Measurements from ENCODE around the gene AFF3. TPM values are rescaled to one million over a fixed set of nuclear protein-coding genes. Genes with fewer than 3 reads are reported as not detected.

AFF3 gene
- total and polyA plus RNA-seq, 2 of the 4 experiments (the other 2 are of a cell fraction): 12.9 to 14.3 TPM

- intact Hi-C loops (cut with micrococcal nuclease): no loop called here
- in situ Hi-C loops (cut with MboI; ENCODE audit: low sequenced_read_pairs): loop anchor here (25.0 kb wide), 1 partner anchor 842 kb away; no protein-coding TSS in a partner anchor
- BruUV-seq (replicated peaks): no TSS peak
- no peak overlapping the region for H4K5ac ChIP-seq (ENCODE audit: low read depth, low read length)
- H3K36me3 ChIP-seq (ENCODE audit: control insufficient read depth, insufficient read depth, low read length): peaks cover 13% of the 10 kb centered on the region
- no peak overlapping the region for H3K56ac ChIP-seq (ENCODE audit: extremely low read depth, insufficient read depth, low read length)
- H2AK9ac ChIP-seq (replicated peaks; ENCODE audit: low read depth, low read length, poor library complexity): no peak overlapping the region
- CTCF ChIA-PET: interaction anchor here (0.6 to 1.1 kb wide), 3 partner anchors 14 to 873 kb away, joined by 3 read pairs; no protein-coding TSS in a partner anchor
- no peak overlapping the region for H3K4me2 ChIP-seq (ENCODE audit: low read depth, low read length)
- H3K18ac ChIP-seq (ENCODE audit: low read depth, low read length): no peak overlapping the region
- H2BK120ac ChIP-seq (ENCODE audit: low read depth, low read length): no peak overlapping the region
- no peak overlapping the region for H3K4ac ChIP-seq (ENCODE audit: low read depth, low read length)
- H4K91ac ChIP-seq (ENCODE audit: insufficient read depth, low read depth, low read length): no peak overlapping the region
- DNase-seq (no peak), ATAC-seq (ENCODE audit: low read depth) (no peak)
- H3K23ac ChIP-seq (ENCODE audit: low read depth, low read length): no peak overlapping the region
- no peak overlapping the region for H3K27ac ChIP-seq (ENCODE audit: insufficient read depth, low read length)
- H2AK5ac ChIP-seq (ENCODE audit: low read depth, low read length): no peak overlapping the region
- no peak overlapping the region for H3K14ac ChIP-seq (replicated peaks; ENCODE audit: low read depth, low read length)
- no peak overlapping the region for H2BK20ac ChIP-seq (ENCODE audit: low read depth, low read length)
- TF ChIP-seq ELK1 (IDR thresholded peaks at IDR 0.05; ENCODE audit: borderline replicate concordance, low read depth, low read length) (no peak), MAZ (IDR thresholded peaks at IDR 0.05; ENCODE audit: borderline replicate concordance, low read depth, low read length) (no peak), CHD1 (IDR thresholded peaks at IDR 0.05; ENCODE audit: low read depth, low read length) (no peak), RFX5 (IDR thresholded peaks at IDR 0.05; ENCODE audit: low read depth, low read length) (no peak), RCOR1 (IDR thresholded peaks at IDR 0.05; ENCODE audit: insufficient replicate concordance, low read length) (no peak), RAD21 (IDR thresholded peaks at IDR 0.05; ENCODE audit: low read length) (no peak), MAFK (IDR thresholded peaks at IDR 0.05; ENCODE audit: low read depth, low read length) (no peak), SMC3 (IDR thresholded peaks at IDR 0.05; ENCODE audit: low read depth, low read length) (no peak), MXI1 (IDR thresholded peaks at IDR 0.05; ENCODE audit: borderline replicate concordance, low read depth, low read length) (no peak), POLR2A (IDR thresholded peaks at IDR 0.05; ENCODE audit: low read depth, low read length) (no peak), BHLHE40 (IDR thresholded peaks at IDR 0.05; ENCODE audit: low read depth, low read length) (no peak)
- TF ChIP-seq, protein P1, sequence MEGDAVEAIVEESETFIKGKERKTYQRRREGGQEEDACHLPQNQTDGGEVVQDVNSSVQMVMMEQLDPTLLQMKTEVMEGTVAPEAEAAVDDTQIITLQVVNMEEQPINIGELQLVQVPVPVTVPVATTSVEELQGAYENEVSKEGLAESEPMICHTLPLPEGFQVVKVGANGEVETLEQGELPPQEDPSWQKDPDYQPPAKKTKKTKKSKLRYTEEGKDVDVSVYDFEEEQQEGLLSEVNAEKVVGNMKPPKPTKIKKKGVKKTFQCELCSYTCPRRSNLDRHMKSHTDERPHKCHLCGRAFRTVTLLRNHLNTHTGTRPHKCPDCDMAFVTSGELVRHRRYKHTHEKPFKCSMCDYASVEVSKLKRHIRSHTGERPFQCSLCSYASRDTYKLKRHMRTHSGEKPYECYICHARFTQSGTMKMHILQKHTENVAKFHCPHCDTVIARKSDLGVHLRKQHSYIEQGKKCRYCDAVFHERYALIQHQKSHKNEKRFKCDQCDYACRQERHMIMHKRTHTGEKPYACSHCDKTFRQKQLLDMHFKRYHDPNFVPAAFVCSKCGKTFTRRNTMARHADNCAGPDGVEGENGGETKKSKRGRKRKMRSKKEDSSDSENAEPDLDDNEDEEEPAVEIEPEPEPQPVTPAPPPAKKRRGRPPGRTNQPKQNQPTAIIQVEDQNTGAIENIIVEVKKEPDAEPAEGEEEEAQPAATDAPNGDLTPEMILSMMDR (conservative IDR thresholded peaks at IDR 0.05; ENCODE audit: low read depth, low read length): no peak
- no peak overlapping the region for H2AFZ ChIP-seq (replicated peaks; ENCODE audit: low read length, poor library complexity)
- POLR2A ChIA-PET (ENCODE audit: unreplicated experiment): no interaction called here
- H3K9me3 ChIP-seq (ENCODE audit: control insufficient read depth, insufficient read depth, low read length): no peaks in the 10 kb centered on the region
- H3K9ac ChIP-seq (ENCODE audit: low read depth, low read length): no peak overlapping the region
- WGBS, 2 experiments (ENCODE audit: extremely low coverage in 2 of 2, insufficient read length in 1 of 2): no CpG with 5 or more reads among the region's 3 CpGs
- no peaks in the 10 kb centered on the region for H4K20me1 ChIP-seq (ENCODE audit: insufficient read depth, low read length)
- H2BK15ac ChIP-seq (ENCODE audit: low read depth, low read length): no peak overlapping the region
- H3K27me3 ChIP-seq (ENCODE audit: control insufficient read depth, insufficient read depth, low read length): no peaks in the 10 kb centered on the region
- dilution Hi-C loops (cut with HindIII; ENCODE audit: low sequenced_read_pairs, unreplicated experiment): no loop called here
- no peak overlapping the region for H3K4me3 ChIP-seq (ENCODE audit: insufficient read depth, low read depth, low read length)
- H2BK5ac ChIP-seq (ENCODE audit: low read depth, low read length, poor library complexity, severe bottlenecking): no peak overlapping the region
- H3K4me1 ChIP-seq (ENCODE audit: control insufficient read depth, insufficient read depth, low read length): peaks cover 5% of the 10 kb centered on the region; the same call in 1 of the 2 replicates
- H3K79me1 ChIP-seq (ENCODE audit: low read depth in 1 of 2, low read length in 2 of 2): no peaks in the 10 kb centered on the region
- peaks cover 5% of the 10 kb centered on the region; the same call in 1 of the 2 replicates for H3K9me1 ChIP-seq (ENCODE audit: insufficient read depth, low read length)
- no peak overlapping the region for H4K8ac ChIP-seq (ENCODE audit: low read depth in 2 of 2, low read length in 2 of 2)
Observed at GRCh38 chr2:99545604-99546003, 596.8 kb downstream of the AFF3 start.

Data from IMR-90 (cell line).